ENCODE results near the gene DTX3.
"Not testable (repeated sequence)": the region's sequence is repeated elsewhere in the genome, so short reads cannot be mapped to it uniquely, and the experiment has no call there.

The DTX3 gene

GRCh38 chr12:57632073-57632957, 27.7 kb downstream of the DTX3 start:
- DNase-seq (ENCODE audit: low spot score): no peak

GRCh38 chr12:57632958-57633840, 28.6 kb downstream of the DTX3 start, which contains the start of gene B4GALNT1:
Gene B4GALNT1, minus strand, starts transcription at chr12:57633201. Its CDS starts 1,069 bp downstream, at chr12:57632132.
- DNase-seq (ENCODE audit: low spot score): peak; percentile 64

GRCh38 chr12:57636731-57637130, 32.1 kb downstream of the DTX3 start:
- not testable (repeated sequence) for DNase-seq (ENCODE audit: low spot score)

GRCh38 chr12:57637364-57637763, 32.7 kb downstream of the DTX3 start:
- DNase-seq (ENCODE audit: low spot score): no peak

- DNase-seq (ENCODE audit: low spot score): no peak
These were observed 33.5 kb downstream of the DTX3 start for GRCh38 chr12:57638096-57638495.

- DNase-seq (ENCODE audit: low spot score): no peak
These were observed 35.8 kb downstream of the DTX3 start for GRCh38 chr12:57640175-57641042.

- no peak for DNase-seq (ENCODE audit: low spot score)
These were observed 37.2 kb downstream of the DTX3 start for GRCh38 chr12:57641699-57642442.

GRCh38 chr12:57645990-57646658, 41.5 kb downstream of the DTX3 start:
- not testable (repeated sequence) for DNase-seq (ENCODE audit: low spot score)

- DNase-seq (ENCODE audit: low spot score): not testable (repeated sequence)
These were observed 42.0 kb downstream of the DTX3 start for GRCh38 chr12:57646659-57647049.

- no peak for DNase-seq (ENCODE audit: low spot score)
These were observed 49.4 kb downstream of the DTX3 start for GRCh38 chr12:57654042-57654441.

- no peak for DNase-seq (ENCODE audit: low spot score)
These were observed 51.1 kb downstream of the DTX3 start for GRCh38 chr12:57655541-57656240.

- not testable (repeated sequence) for DNase-seq (ENCODE audit: low spot score)
These were observed 51.8 kb downstream of the DTX3 start for GRCh38 chr12:57656408-57656807.

- no peak for DNase-seq (ENCODE audit: low spot score)
These were observed 53.1 kb downstream of the DTX3 start for GRCh38 chr12:57657744-57658143.

GRCh38 chr12:57658890-57659289, 54.3 kb downstream of the DTX3 start:
- DNase-seq (ENCODE audit: low spot score): no peak

Measured in Ammon's horn (tissue), 1 donor.